Transverse colon (tissue), 4 donors: ENCODE results near the gene TTLL5. TPM values are rescaled to one million over a fixed set of nuclear protein-coding genes. Genes with fewer than 3 reads are reported as not detected.

Experiments
- DNase-seq: peaks from one replicate; pipeline ENCODE4 v3.0.0-alpha.2; 2019
- H3K27ac ChIP-seq, 4 donors: fragments of 200-600 bp; sonication (generic); 2 replicates each; pipeline ENCODE4 v1.5.1; 2016 to 2018; ENCODE audit warnings: inconsistent platforms in 4 of 4
- H3K27me3 ChIP-seq: fragments of 200-600 bp; sonication (generic); 2 replicates; pipeline ENCODE4 v1.5.1; 2017; ENCODE audit warnings: inconsistent platforms
- H3K36me3 ChIP-seq, 4 donors: fragments of 200-600 bp; sonication (generic); 2 replicates each; pipeline ENCODE4 v1.5.1; 2017 to 2019; ENCODE audit warnings: inconsistent platforms in 4 of 4
- H3K4me1 ChIP-seq, 4 donors: fragments of 200-600 bp; sonication (generic); 2 replicates each; pipeline ENCODE4 v1.5.1; 2017 to 2020; ENCODE audit warnings: inconsistent platforms in 4 of 4
- H3K4me3 ChIP-seq, 4 donors: fragments of 200-600 bp; sonication (generic); 1 replicate in 1 of 4; 2 replicates in 3 of 4; pipeline versions ENCODE4 v1.5.1 to v1.6.1; 2017 to 2019; ENCODE audit warnings: inconsistent platforms in 4 of 4
- H3K9me3 ChIP-seq, 2 donors: fragments of 200-600 bp; sonication (generic); 2 replicates each; pipeline ENCODE4 v1.5.1; 2017 to 2019; ENCODE audit warnings: inconsistent platforms in 2 of 2
- EP300 ChIP-seq: sonication (generic); formaldehyde crosslinking; IDR thresholded peaks from one replicate; pipeline ENCODE4 v1.6.1; 2017; ENCODE audit warnings: antibody characterized with exemption, low read depth
- POLR2A ChIP-seq: fragments of 450-650 bp; IDR thresholded peaks from one replicate; pipeline ENCODE4 v1.6.1; 2016; ENCODE audit warnings: antibody characterized with exemption, mild to moderate bottlenecking, moderate library complexity
- POLR2AphosphoS5 ChIP-seq, 3 donors: sonication (generic); formaldehyde crosslinking; IDR thresholded peaks; one replicate each; pipeline ENCODE4 v1.6.1; 2016; ENCODE audit warnings: antibody characterized with exemption in 3 of 3
- WGBS, 2 donors: methylation state at CpG; one replicate each; pipeline ENCODE4 v1.1.5; 2018; ENCODE audit warnings: low coverage in 1 of 2; 5-methylcytosine and 5-hydroxymethylcytosine counted together
- in situ Hi-C, 4 donors: fragments of 200-750 bp; cut with MboI; loops; one replicate each; pipeline versions ENCODE4 v1.15.0 to v1.15.1; 2017; ENCODE audit warnings: low sequenced_read_pairs in 3 of 4, low pct_ligation_motif_present in 1 of 4, low pct_unique_long_range_greater_than_20kb in 1 of 4
- intact Hi-C: fragments of 100-400 bp; cut with DNase I; formaldehyde crosslinking; loops from one replicate; pipeline ENCODE4 v1.15.1; 2023; ENCODE audit warnings: low total_unique reads
- total RNA-seq, 4 donors: library from RNA; depleted of rRNA; stranded (reverse); fragments of >200 nt; gene quantifications; one replicate each; pipeline ENCODE4 v1.1.0, GENCODE V29; 2016
- TF ChIP-seq, protein P1 (sequence below), 5 experiments: fragments of 200-600 bp in 3 of 5; fragments of 450-650 bp in 2 of 5; sonication (generic) in 3 of 5; IDR thresholded peaks; 1 replicate in 2 of 5; 2 replicates in 3 of 5; pipeline ENCODE4 v1.5.1; 2016 to 2017; ENCODE audit warnings: antibody characterized with exemption in 5 of 5, inconsistent platforms in 3 of 5, mild to moderate bottlenecking in 2 of 5, moderate library complexity in 1 of 5

TTLL5 gene
- total RNA-seq, 4 donors from 2014 or later, result 16.1 to 264 (median 40.8) TPM

DNA sequence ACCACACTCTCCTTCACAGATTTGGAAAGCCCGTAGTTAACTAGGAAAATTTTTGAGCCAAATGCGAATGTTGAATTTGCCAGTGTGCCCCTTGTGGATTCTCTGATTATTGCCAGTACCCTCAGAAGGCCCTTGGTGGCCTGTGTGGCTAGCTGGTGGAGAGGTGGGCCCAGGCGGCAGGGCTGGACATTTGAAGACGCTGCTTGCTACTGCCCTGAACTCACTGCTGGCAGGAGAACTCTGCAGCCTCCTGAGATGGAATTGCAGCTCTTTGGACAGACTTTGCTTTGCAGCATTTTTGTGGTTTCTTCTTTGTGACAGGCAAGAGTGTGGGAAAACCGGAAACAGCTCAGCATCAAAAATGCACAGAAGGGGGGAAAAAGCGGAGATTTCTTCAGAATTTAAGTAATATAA, 223.2 kb downstream of the TTLL5 start:
- in situ Hi-C loops, result no loop called here
- TF ChIP-seq, protein P1, sequence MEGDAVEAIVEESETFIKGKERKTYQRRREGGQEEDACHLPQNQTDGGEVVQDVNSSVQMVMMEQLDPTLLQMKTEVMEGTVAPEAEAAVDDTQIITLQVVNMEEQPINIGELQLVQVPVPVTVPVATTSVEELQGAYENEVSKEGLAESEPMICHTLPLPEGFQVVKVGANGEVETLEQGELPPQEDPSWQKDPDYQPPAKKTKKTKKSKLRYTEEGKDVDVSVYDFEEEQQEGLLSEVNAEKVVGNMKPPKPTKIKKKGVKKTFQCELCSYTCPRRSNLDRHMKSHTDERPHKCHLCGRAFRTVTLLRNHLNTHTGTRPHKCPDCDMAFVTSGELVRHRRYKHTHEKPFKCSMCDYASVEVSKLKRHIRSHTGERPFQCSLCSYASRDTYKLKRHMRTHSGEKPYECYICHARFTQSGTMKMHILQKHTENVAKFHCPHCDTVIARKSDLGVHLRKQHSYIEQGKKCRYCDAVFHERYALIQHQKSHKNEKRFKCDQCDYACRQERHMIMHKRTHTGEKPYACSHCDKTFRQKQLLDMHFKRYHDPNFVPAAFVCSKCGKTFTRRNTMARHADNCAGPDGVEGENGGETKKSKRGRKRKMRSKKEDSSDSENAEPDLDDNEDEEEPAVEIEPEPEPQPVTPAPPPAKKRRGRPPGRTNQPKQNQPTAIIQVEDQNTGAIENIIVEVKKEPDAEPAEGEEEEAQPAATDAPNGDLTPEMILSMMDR (IDR thresholded peaks at IDR 0.05), result no peak
- TF ChIP-seq POLR2AphosphoS5 (IDR thresholded peaks at IDR 0.05) (no peak), EP300 (no peak), POLR2A (no peak)

DNA sequence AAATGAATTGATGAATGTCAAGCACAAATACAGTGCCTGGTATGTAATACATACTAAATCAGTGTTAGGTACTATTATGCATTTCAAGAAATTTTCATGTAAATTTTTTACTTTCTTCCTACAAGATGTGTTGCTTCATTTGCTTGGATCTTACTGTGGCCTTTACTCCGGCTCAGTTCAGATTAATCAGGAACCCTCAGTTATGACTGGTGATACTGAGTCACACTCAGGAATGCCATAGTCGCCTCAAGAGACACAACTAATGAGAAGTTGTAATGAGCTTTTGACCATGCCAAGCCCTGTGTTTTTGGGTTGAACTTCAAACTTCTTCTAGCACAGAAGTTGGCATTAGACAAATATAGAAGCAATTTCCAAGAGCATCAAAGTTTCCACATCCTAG, 224.8 kb downstream of the TTLL5 start:
- in situ Hi-C loops, result no loop called here
- WGBS, 2 donors, result 83 to 100% methylated on average over 1 to 2 of the region's 2 CpGs
- TF ChIP-seq POLR2AphosphoS5 (IDR thresholded peaks at IDR 0.05) (no peak), POLR2A (no peak), EP300 (no peak)
- TF ChIP-seq, protein P1 (IDR thresholded peaks at IDR 0.05), result no peak
- Histone ChIP-seq H3K4me3 (no peak overlapping the region), H3K27ac (peak overlapping the region in 1 of 4 donors; percentile 1), H3K27me3 (no peaks in the 10 kb centered on the region), H3K36me3 (no peaks in the 10 kb centered on the region), H3K9me3 (no peaks in the 10 kb centered on the region), H3K4me1 (peaks cover 0 to 6% (median 0%) of the 10 kb centered on the region in 4 donors)
- intact Hi-C loops, result no loop called here
- no peak for DNase-seq

More for the DNA sequence above, 223.2 kb downstream of the TTLL5 start:
- Histone ChIP-seq H3K27me3 (no peaks in the 10 kb centered on the region), H3K4me3 (no peak overlapping the region), H3K27ac (no peak overlapping the region), H3K4me1 (peaks cover 0 to 6% (median 0%) of the 10 kb centered on the region in 4 donors), H3K36me3 (no peaks in the 10 kb centered on the region), H3K9me3 (no peaks in the 10 kb centered on the region)
- no peak for DNase-seq
- WGBS, 2 donors, result 84 to 88% methylated on average over 4 to 6 of the region's 6 CpGs
- intact Hi-C loops, result no loop called here

GRCh38 chr14:75886636-75887348, 225.7 kb downstream of the TTLL5 start:
- Histone ChIP-seq H3K36me3 (no peaks in the 10 kb centered on the region), H3K9me3 (no peaks in the 10 kb centered on the region), H3K27ac (no peak overlapping the region), H3K27me3 (no peaks in the 10 kb centered on the region), H3K4me1 (peaks cover 0 to 6% (median 0%) of the 10 kb centered on the region in 4 donors), H3K4me3 (no peak overlapping the region)
- DNase-seq, result no peak
- WGBS, 2 donors, result 81 to 92% methylated on average over 5 of the region's 5 CpGs
- intact Hi-C loops (no loop called here), in situ Hi-C loops (no loop called here)
- TF ChIP-seq POLR2AphosphoS5 (IDR thresholded peaks at IDR 0.05) (no peak), POLR2A (no peak), EP300 (no peak)
- TF ChIP-seq, protein P1 (IDR thresholded peaks at IDR 0.05), result no peak

DNA sequence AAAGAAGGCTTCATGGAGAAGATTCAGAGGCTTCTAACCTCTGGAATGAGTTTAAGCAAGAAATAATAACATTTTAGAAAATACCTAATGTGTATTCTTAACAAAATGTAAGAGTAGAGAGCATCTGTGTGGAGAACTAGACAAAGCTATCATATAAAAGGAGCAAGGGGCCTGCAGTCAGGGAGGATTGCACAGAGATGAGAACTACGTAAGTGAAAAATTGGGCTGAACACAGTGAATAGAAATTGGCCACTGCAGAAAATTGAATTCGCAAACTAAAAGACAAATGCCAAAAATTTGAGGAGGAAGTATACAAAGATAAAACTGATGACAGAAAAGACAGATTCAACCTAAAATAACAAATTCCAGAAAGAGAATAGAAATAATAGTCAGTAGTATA, 227.9 kb downstream of the TTLL5 start:
- Histone ChIP-seq H3K4me1 (peaks cover 0 to 6% (median 0%) of the 10 kb centered on the region in 4 donors), H3K27ac (no peak overlapping the region), H3K9me3 (no peaks in the 10 kb centered on the region), H3K27me3 (no peaks in the 10 kb centered on the region), H3K36me3 (no peaks in the 10 kb centered on the region), H3K4me3 (no peak overlapping the region)
- no peak for DNase-seq
- TF ChIP-seq POLR2A (no peak), POLR2AphosphoS5 (IDR thresholded peaks at IDR 0.05) (no peak), EP300 (no peak)
- TF ChIP-seq, protein P1 (IDR thresholded peaks at IDR 0.05), result no peak
- in situ Hi-C loops, result no loop called here
- intact Hi-C loops, result no loop called here
- 99 to 100% methylated on average over 2 of the region's 2 CpGs for WGBS, 2 donors
